ENCODE results near the gene PSMB11.
"Not testable (repeated sequence)": the region's sequence is repeated elsewhere in the genome, so short reads cannot be mapped to it uniquely, and the experiment has no call there.

The PSMB11 gene

GRCh38 chr14:23008831-23009230 is 33.2 kb upstream of the PSMB11 start:
- peak; percentile 33 for DNase-seq (ENCODE audit: low read depth)
- H3K4me3 ChIP-seq (ENCODE audit: low read depth, low read length) = peak overlapping the region; percentile 74

GRCh38 chr14:23009483-23009938 is 32.5 kb upstream of the PSMB11 start:
- TF ChIP-seq CTCF (IDR thresholded peaks at IDR 0.05; ENCODE audit: insufficient read depth, low read depth, low read length, missing control alignments) = no peak

More at GRCh38 chr14:23008831-23009230, 33.2 kb upstream of the PSMB11 start:
- TF ChIP-seq CTCF (IDR thresholded peaks at IDR 0.05; ENCODE audit: insufficient read depth, low read depth, low read length, missing control alignments) = no peak

GRCh38 chr14:23009939-23010726 is 31.9 kb upstream of the PSMB11 start, which contains the start of gene C14orf93:
C14orf93 (minus strand) TSS chr14:23010143; CDS start chr14:22999023, 11,120 bp downstream.
- no peak for TF ChIP-seq CTCF (IDR thresholded peaks at IDR 0.05; ENCODE audit: insufficient read depth, low read depth, low read length, missing control alignments)
- H3K4me3 ChIP-seq (ENCODE audit: low read depth, low read length) = peak within 1 kb of the TSS; percentile 74
- DNase-seq (ENCODE audit: low read depth) = peak; percentile 87

More at GRCh38 chr14:23009483-23009938, 32.5 kb upstream of the PSMB11 start:
- H3K4me3 ChIP-seq (ENCODE audit: low read depth, low read length) = peak overlapping the region; percentile 74
- no peak for DNase-seq (ENCODE audit: low read depth)

- no peak overlapping the region for H3K4me3 ChIP-seq (ENCODE audit: low read depth, low read length)
- no peak for DNase-seq (ENCODE audit: low read depth)
- no peak for TF ChIP-seq CTCF (IDR thresholded peaks at IDR 0.05; ENCODE audit: insufficient read depth, low read depth, low read length, missing control alignments)
These were observed 28.8 kb upstream of the PSMB11 start for GRCh38 chr14:23013054-23013748.

GRCh38 chr14:23013749-23014054 is 28.3 kb upstream of the PSMB11 start:
- H3K4me3 ChIP-seq (ENCODE audit: low read depth, low read length); DNase-seq (ENCODE audit: low read depth): not testable (repeated sequence)

- TF ChIP-seq CTCF (IDR thresholded peaks at IDR 0.05; ENCODE audit: insufficient read depth, low read depth, low read length, missing control alignments) = no peak
- no peak overlapping the region for H3K4me3 ChIP-seq (ENCODE audit: low read depth, low read length)
- no peak for DNase-seq (ENCODE audit: low read depth)
These were observed 26.4 kb upstream of the PSMB11 start for GRCh38 chr14:23015618-23016017.

DNA sequence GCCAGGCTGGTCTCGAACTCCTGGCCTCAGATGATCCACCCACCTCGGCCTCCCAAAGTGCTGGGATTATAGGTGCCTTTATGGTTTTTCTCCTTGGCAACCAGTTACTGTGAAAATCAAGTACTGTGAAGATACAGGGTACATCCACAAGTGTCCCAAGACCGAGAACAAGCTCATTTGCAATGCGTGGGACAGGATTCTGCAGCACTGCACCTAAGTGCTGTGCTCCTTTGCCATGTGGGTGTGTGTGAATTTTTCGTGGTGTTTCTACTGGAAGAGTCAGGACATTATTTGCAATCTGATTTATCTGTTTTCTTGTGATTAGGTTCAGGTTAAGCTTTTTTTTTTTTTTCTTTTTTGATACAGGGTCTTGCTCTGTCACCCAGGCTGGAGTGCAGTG is 24.9 kb upstream of the PSMB11 start:
- no peak for TF ChIP-seq CTCF (IDR thresholded peaks at IDR 0.05; ENCODE audit: insufficient read depth, low read depth, low read length, missing control alignments)
- no peak overlapping the region for H3K4me3 ChIP-seq (ENCODE audit: low read depth, low read length)

More for the DNA sequence above, 24.9 kb upstream of the PSMB11 start:
- DNase-seq (ENCODE audit: low read depth) = no peak

All from GM12865 (cell line).